K562 (cell line): ENCODE data around the gene SLAIN1. TPM values are rescaled to one million over a fixed set of nuclear protein-coding genes. Genes with fewer than 3 reads are reported as not detected.

Source experiments
- ATAC-seq: fragments of 200-7000 bp; cut with Tn5 transposase; 3 replicates; pipeline ENCODE4 v1.9.1; 2020; ENCODE audit warnings: moderate library complexity
- BruUV-seq: library from RNA; stranded (reverse); fragments of 400-500 nt; replicated peaks from 2 replicates; lab custom pipeline; 2021; lab: Mats Ljungman, UMichigan
- CTCF ChIA-PET: fragments of 300-600 bp; formaldehyde crosslinking; extraction: SDS; loops from one replicate; lab custom pipeline; 2021; ENCODE audit warnings: low intra/inter-chr PET ratio; lab: Yijun Ruan, JAX
- POLR2A ChIA-PET: fragments of 300-600, 350-650 bp; sonication (Branson Sonifier 250); formaldehyde crosslinking; extraction: SDS; loops from one replicate; lab custom pipeline; 2021; ENCODE audit warnings: antibody characterized with exemption, inconsistent platforms; lab: Yijun Ruan, JAX
- DNase-seq, 4 experiments: peaks; one replicate each; pipeline versions ENCODE4 v3.0.0 to v3.0.0-alpha.2; 2011 to 2018; ENCODE audit warnings: low spot score in 3 of 4, mixed read lengths in 3 of 4; ENCODE audit errors: extremely low read depth in 1 of 4
- FAIRE-seq: peaks from 2 replicates; lab custom pipeline; 2011; peaks lifted over from hg19 to GRCh38; lab: Jason Lieb, UNC
- H2AFZ ChIP-seq: 2 replicates; pipeline ENCODE4 v1.6.0; 2011; ENCODE audit warnings: low read depth, low read length, control low read depth, inconsistent platforms
- H3K27ac ChIP-seq: fragments of 200-600 bp; 3 replicates; pipeline ENCODE4 v1.8.0; 2011; ENCODE audit warnings: low read depth, mild to moderate bottlenecking, control low read depth, inconsistent platforms, low read length, moderate library complexity, mixed read lengths; ENCODE audit errors: extremely low read depth
- H3K27me3 ChIP-seq, 2 experiments: fragments of 300-600 bp in 1 of 2; 2 replicates in 1 of 2; 3 replicates in 1 of 2; pipeline versions ENCODE4 v1.6.0 to v1.8.0; 2011; ENCODE audit warnings: inconsistent platforms in 2 of 2, low read length in 2 of 2, mild to moderate bottlenecking in 1 of 2, mixed read lengths in 1 of 2, moderate library complexity in 1 of 2; ENCODE audit not compliant: control insufficient read depth in 2 of 2, insufficient read depth in 2 of 2
- H3K36me3 ChIP-seq: fragments of 300-600 bp; 3 replicates; pipeline ENCODE4 v1.8.0; 2011; ENCODE audit warnings: mild to moderate bottlenecking, low read length, inconsistent platforms; ENCODE audit not compliant: control insufficient read depth, insufficient read depth
- H3K4me1 ChIP-seq, 2 experiments: fragments of 200-600 bp in 1 of 2; replicated peaks in 1 of 2; 2 replicates in 1 of 2; 3 replicates in 1 of 2; pipeline versions ENCODE4 v1.5.1 to v1.8.0; 2011; ENCODE audit warnings: inconsistent platforms in 2 of 2, low read length in 2 of 2, mild to moderate bottlenecking in 1 of 2, mixed read lengths in 1 of 2, moderate library complexity in 1 of 2; ENCODE audit not compliant: control insufficient read depth in 2 of 2, insufficient read depth in 2 of 2
- H3K4me2 ChIP-seq: 2 replicates; pipeline ENCODE4 v1.6.1; 2011; ENCODE audit warnings: low read length, control low read depth, inconsistent platforms, mixed read lengths; ENCODE audit not compliant: insufficient read depth
- H3K4me3 ChIP-seq: fragments of 200-600 bp; sonication (generic), shearing (Covaris generic); 2 replicates; pipeline ENCODE4 v1.5.1; 2016; ENCODE audit warnings: control low read depth, inconsistent platforms
- H3K79me2 ChIP-seq: fragments of 200-600 bp; 3 replicates; pipeline ENCODE4 v1.8.0; 2011; ENCODE audit warnings: low read length, inconsistent platforms; ENCODE audit not compliant: control insufficient read depth, insufficient read depth
- H3K9ac ChIP-seq, 2 experiments: 2 replicates each; pipeline versions ENCODE4 v1.6.0 to v1.6.1; 2011; ENCODE audit warnings: low read depth in 2 of 2, low read length in 2 of 2, control low read depth in 1 of 2, inconsistent platforms in 1 of 2, mild to moderate bottlenecking in 1 of 2, mixed read lengths in 1 of 2; ENCODE audit not compliant: insufficient read depth in 1 of 2
- H3K9me1 ChIP-seq: one replicate; pipeline ENCODE4 v1.6.0; 2011; ENCODE audit warnings: inconsistent platforms, mild to moderate bottlenecking, low read length, moderate library complexity; ENCODE audit not compliant: control insufficient read depth, insufficient read depth
- H3K9me3 ChIP-seq: replicated peaks from 2 replicates; pipeline ENCODE4 v1.5.1; 2011; ENCODE audit warnings: low read depth, low read length, inconsistent platforms; ENCODE audit not compliant: control insufficient read depth, insufficient read depth
- H4K20me1 ChIP-seq: replicated peaks from 2 replicates; pipeline ENCODE4 v1.6.1; 2011; ENCODE audit warnings: low read length, inconsistent platforms, mixed read lengths; ENCODE audit not compliant: control insufficient read depth, insufficient read depth
- CTCF ChIP-seq, 3 experiments: IDR thresholded peaks in 2 of 3; conservative IDR thresholded peaks in 1 of 3; 2 replicates each; pipeline ENCODE4 v1.5.1; 2011 to 2012; ENCODE audit warnings: low read length in 3 of 3, mild to moderate bottlenecking in 3 of 3, control low read depth in 2 of 3, improper control_type of control experiment in 1 of 3, inconsistent platforms in 1 of 3, low read depth in 1 of 3, mixed read lengths in 1 of 3, moderate library complexity in 1 of 3; ENCODE audit not compliant: insufficient read depth in 2 of 3
- DPF2 ChIP-seq: fragments of 450-650 bp; IDR thresholded peaks from 2 replicates; pipeline ENCODE4 v1.6.1; 2016
- ETV6 ChIP-seq, 3 experiments: fragments of 150-350 bp in 1 of 3; sonication (generic) in 1 of 3; formaldehyde crosslinking in 1 of 3; IDR thresholded peaks; 2 replicates each; pipeline versions ENCODE4 v1.6.1 to v1.8.0; 2014 to 2022; ENCODE audit warnings: borderline replicate concordance in 2 of 3, low read depth in 2 of 3, antibody characterized with exemption in 1 of 3, low read length in 1 of 3, mild to moderate bottlenecking in 1 of 3, missing genetic modification reagents in 1 of 3
- POU5F1 ChIP-seq: fragments of 150-350 bp; IDR thresholded peaks from 2 replicates; pipeline ENCODE4 v1.6.1; 2014; ENCODE audit warnings: borderline replicate concordance, low read length, low read depth, mild to moderate bottlenecking; ENCODE audit not compliant: partially characterized antibody
- ZC3H11A ChIP-seq: IDR thresholded peaks from 2 replicates; pipeline ENCODE4 v1.6.1; 2012; ENCODE audit warnings: low read depth, low read length, improper control_type of control experiment
- ZNF740 ChIP-seq, 3 experiments: fragments of 200-800 bp in 1 of 3; sonication (Bioruptor generic) in 1 of 3; sonication (generic) in 1 of 3; formaldehyde crosslinking in 1 of 3; IDR thresholded peaks; 2 replicates each; pipeline versions ENCODE4 v1.6.1 to v1.8.0; 2016 to 2022; ENCODE audit warnings: mild to moderate bottlenecking in 2 of 3, missing compliant biosample characterization in 2 of 3, missing genetic modification characterization in 2 of 3, missing genetic modification reagents in 1 of 3
- WGBS: fragments of 100-300 bp; shearing (Covaris generic); methylation state at CpG from one replicate; pipeline ENCODE4 v1.1.6; 2016; ENCODE audit warnings: low coverage, mixed read lengths; ENCODE audit not compliant: insufficient coverage; ENCODE audit errors: missing lambda C conversion rate; 5-methylcytosine and 5-hydroxymethylcytosine counted together
- in situ Hi-C: fragments of 300-500 bp; cut with MboI; formaldehyde crosslinking; loops from 4 replicates; pipeline ENCODE4 v1.15.0; 2018; ENCODE audit warnings: inconsistent platforms, mixed read lengths
- intact Hi-C: fragments of 100-400 bp; cut with micrococcal nuclease; formaldehyde crosslinking; loops from 2 replicates; pipeline ENCODE4 v1.14.2; 2022
- polyA plus RNA-seq, 8 experiments: library from polyadenylated mRNA; depleted of rRNA in 4 of 8; stranded (reverse) in 5 of 8; unstranded in 3 of 8; fragments of >200 nt; fragmentation: Nextera tagmentation in 2 of 8; fragmentation: Illumina TruSeq in 1 of 8; extraction: Ambion mirVana in 2 of 8; extraction: Trizol in 1 of 8; gene quantifications; 2 replicates each; pipeline versions ENCODE4 v1.2.1 to v1.2.3, GENCODE V29; 2011 to 2014; ENCODE audit warnings: inconsistent platforms in 1 of 8, missing spikeins in 1 of 8
- total RNA-seq, 7 experiments: library from RNA; depleted of rRNA in 6 of 7; stranded (reverse); fragments of >200 nt in 6 of 7; fragmentation: Illumina TruSeq in 2 of 7; extraction: Trizol in 2 of 7; gene quantifications; 2 replicates each; pipeline versions ENCODE4 v1.2.1 to v1.2.3, GENCODE V29; 2011 to 2021; ENCODE audit warnings: low replicate concordance in 1 of 7

The SLAIN1 gene
- total and polyA plus RNA-seq, 9 of the 15 experiments (the other 6 are each of a cell fraction or from before 2014, with no cell fraction given): 0.07 to 0.40 (median 0.10) TPM; not detected in 3

- H3K9me1 ChIP-seq: no peaks in the 10 kb centered on the region
- 0% methylated on average over 6 of the region's 6 CpGs for WGBS
- H3K9me3 ChIP-seq: no peaks in the 10 kb centered on the region
- FAIRE-seq (no peak), ATAC-seq (no peak), DNase-seq (no peak)
- H4K20me1 ChIP-seq: no peaks in the 10 kb centered on the region
- in situ Hi-C loops (no loop called here), intact Hi-C loops (no loop called here)
- H3K27ac ChIP-seq: no peak overlapping the region
- no peak for TF ChIP-seq ZC3H11A
- no peak for TF ChIP-seq ZNF740 (CRISPR knock-in tag; IDR thresholded peaks at IDR 0.05)
- TF ChIP-seq ZNF740 (tag; IDR thresholded peaks at IDR 0.05): no peak
- no peak for TF ChIP-seq DPF2
- no peak for TF ChIP-seq CTCF (IDR thresholded peaks at IDR 0.05 in 2 of 3, conservative IDR thresholded peaks at IDR 0.05 in 1 of 3; ENCODE audit: insufficient read depth in 2 of 3, low read depth in 1 of 3, low read length in 3 of 3)
- no peak for TF ChIP-seq POU5F1
- TF ChIP-seq ETV6 (IDR thresholded peaks at IDR 0.05; ENCODE audit: borderline replicate concordance in 1 of 2, low read depth in 2 of 2, low read length in 1 of 2): no peak
- TF ChIP-seq ETV6 (CRISPR knock-in tag; IDR thresholded peaks at IDR 0.05; ENCODE audit: borderline replicate concordance): no peak
- no peak overlapping the region for H2AFZ ChIP-seq
- H3K4me2 ChIP-seq: no peak overlapping the region
- no peaks in the 10 kb centered on the region for H3K36me3 ChIP-seq
- H3K9ac ChIP-seq: no peak overlapping the region
- ChIA-PET POLR2A (no interaction called here), CTCF (no interaction called here)
- H3K4me3 ChIP-seq: no peak overlapping the region
- no peaks in the 10 kb centered on the region for H3K79me2 ChIP-seq
- no peaks in the 10 kb centered on the region for H3K4me1 ChIP-seq
- H3K27me3 ChIP-seq: no peaks in the 10 kb centered on the region
- BruUV-seq: no TSS peak
Measured at GRCh38 chr13:77807431-77808135, 110.1 kb downstream of the SLAIN1 start.
